ENCODE measurements around the gene PGM1. TPM values are rescaled to one million over a fixed set of nuclear protein-coding genes. Genes with fewer than 3 reads are reported as not detected.
A peak's percentile ranks its signal among the peaks of the same experiment; 100 is the strongest.

PGM1 gene
- polyA plus RNA-seq, 6 donors from 2014 or later, result 11.9 to 50.8 (median 21.0) TPM

GRCh38 chr1:63643517-63643916 lies 50.3 kb downstream of the PGM1 start:
- Mint-ChIP-seq H3K4me1 (no peaks in the 10 kb centered on the region), H3K9me3 (no peaks in the 10 kb centered on the region), H3K27me3 (no peaks in the 10 kb centered on the region), H3K36me3 (peaks cover 15 to 48% of the 10 kb centered on the region in 2 donors), H3K27ac (peak overlapping the region in 3 of 6 donors; percentile 15 to 57 (median 26)), H3K4me3 (no peak overlapping the region)
- ATAC-seq (ENCODE audit: low read depth in 2 of 2) (no peak), DNase-seq (no peak)

GRCh38 chr1:63643926-63644325 lies 50.7 kb downstream of the PGM1 start:
- Mint-ChIP-seq H3K9me3 (no peaks in the 10 kb centered on the region), H3K27me3 (no peaks in the 10 kb centered on the region), H3K36me3 (peaks cover 11 to 45% of the 10 kb centered on the region in 2 donors), H3K27ac (peak overlapping the region in 3 of 6 donors; percentile 15 to 57 (median 26)), H3K4me3 (no peak overlapping the region), H3K4me1 (no peaks in the 10 kb centered on the region)
- ATAC-seq (ENCODE audit: low read depth in 2 of 2) (no peak), DNase-seq (no peak)

- ATAC-seq (ENCODE audit: low read depth in 2 of 2) (no peak), DNase-seq (no peak)
- H3K36me3 Mint-ChIP-seq, result peaks cover 4 to 31% of the 10 kb centered on the region in 2 donors
- H3K9me3 Mint-ChIP-seq, result no peaks in the 10 kb centered on the region
- no peak overlapping the region for H3K27ac Mint-ChIP-seq
- no peaks in the 10 kb centered on the region for H3K4me1 Mint-ChIP-seq
- no peaks in the 10 kb centered on the region for H3K27me3 Mint-ChIP-seq
- H3K4me3 Mint-ChIP-seq, result no peak overlapping the region
Measured at GRCh38 chr1:63645317-63645716, 52.1 kb downstream of the PGM1 start.

GRCh38 chr1:63648689-63649088 lies 55.5 kb downstream of the PGM1 start:
- H3K27me3 Mint-ChIP-seq, result no peaks in the 10 kb centered on the region
- ATAC-seq (ENCODE audit: low read depth in 2 of 2) (no peak), DNase-seq (no peak)
- H3K27ac Mint-ChIP-seq, result no peak overlapping the region
- H3K4me3 Mint-ChIP-seq, result no peak overlapping the region
- H3K9me3 Mint-ChIP-seq, result no peaks in the 10 kb centered on the region
- H3K36me3 Mint-ChIP-seq, result peaks cover 13 to 24% of the 10 kb centered on the region in 2 donors
- H3K4me1 Mint-ChIP-seq, result no peaks in the 10 kb centered on the region

GRCh38 chr1:63651161-63651701 lies 58.0 kb downstream of the PGM1 start:
- Mint-ChIP-seq H3K4me3 (no peak overlapping the region), H3K36me3 (peaks cover 22 to 29% of the 10 kb centered on the region in 2 donors), H3K9me3 (no peaks in the 10 kb centered on the region), H3K27me3 (no peaks in the 10 kb centered on the region), H3K27ac (no peak overlapping the region), H3K4me1 (no peaks in the 10 kb centered on the region)
- ATAC-seq (ENCODE audit: low read depth in 2 of 2), result no peak
- no peak for DNase-seq

- no peaks in the 10 kb centered on the region for H3K27me3 Mint-ChIP-seq
- no peaks in the 10 kb centered on the region for H3K9me3 Mint-ChIP-seq
- H3K27ac Mint-ChIP-seq, result no peak overlapping the region
- ATAC-seq (ENCODE audit: low read depth in 2 of 2) (no peak), DNase-seq (no peak)
- no peak overlapping the region for H3K4me3 Mint-ChIP-seq
- peaks cover 28 to 32% of the 10 kb centered on the region in 2 donors for H3K36me3 Mint-ChIP-seq
- H3K4me1 Mint-ChIP-seq, result no peaks in the 10 kb centered on the region
Measured at GRCh38 chr1:63653976-63654375, 60.8 kb downstream of the PGM1 start.

GRCh38 chr1:63659448-63659847 lies 66.2 kb downstream of the PGM1 start:
- Mint-ChIP-seq H3K27me3 (no peaks in the 10 kb centered on the region), H3K9me3 (peaks cover 0 to 6% (median 0%) of the 10 kb centered on the region in 7 donors), H3K27ac (peak overlapping the region in 1 of 6 donors; percentile 18), H3K36me3 (peaks cover 29 to 43% of the 10 kb centered on the region in 2 donors), H3K4me1 (no peaks in the 10 kb centered on the region), H3K4me3 (peak overlapping the region in 1 of 8 donors; percentile 22)
- ATAC-seq (ENCODE audit: low read depth in 2 of 2) (no peak), DNase-seq (no peak)

- Mint-ChIP-seq H3K4me3 (no peak overlapping the region), H3K4me1 (no peaks in the 10 kb centered on the region), H3K36me3 (peaks cover 22 to 36% of the 10 kb centered on the region in 2 donors), H3K9me3 (peaks cover 0 to 13% (median 0%) of the 10 kb centered on the region in 7 donors), H3K27ac (no peak overlapping the region), H3K27me3 (no peaks in the 10 kb centered on the region)
- no peak for DNase-seq
- ATAC-seq (ENCODE audit: low read depth in 2 of 2), result no peak
Measured at GRCh38 chr1:63662056-63662836, 69.0 kb downstream of the PGM1 start.

- Mint-ChIP-seq H3K4me1 (no peaks in the 10 kb centered on the region), H3K27me3 (no peaks in the 10 kb centered on the region), H3K27ac (no peak overlapping the region), H3K36me3 (peaks cover 22 to 34% of the 10 kb centered on the region in 2 donors), H3K4me3 (peak overlapping the region in 1 of 8 donors; percentile 6), H3K9me3 (peaks cover 0 to 13% (median 0%) of the 10 kb centered on the region in 7 donors)
- DNase-seq (no peak), ATAC-seq (ENCODE audit: low read depth in 2 of 2) (no peak)
Measured at GRCh38 chr1:63662841-63663240, 69.6 kb downstream of the PGM1 start.

- Mint-ChIP-seq H3K9me3 (peaks cover 0 to 13% (median 0%) of the 10 kb centered on the region in 7 donors), H3K27me3 (no peaks in the 10 kb centered on the region), H3K36me3 (peaks cover 22 to 31% of the 10 kb centered on the region in 2 donors), H3K4me1 (no peaks in the 10 kb centered on the region), H3K27ac (peak overlapping the region in 1 of 6 donors; percentile 1), H3K4me3 (no peak overlapping the region)
- DNase-seq (no peak), ATAC-seq (ENCODE audit: low read depth in 2 of 2) (no peak)
Measured at GRCh38 chr1:63663301-63663700, 70.1 kb downstream of the PGM1 start.

- Mint-ChIP-seq H3K36me3 (peaks cover 16 to 27% of the 10 kb centered on the region in 2 donors), H3K9me3 (peaks cover 0 to 13% (median 0%) of the 10 kb centered on the region in 7 donors), H3K4me3 (no peak overlapping the region), H3K4me1 (no peaks in the 10 kb centered on the region), H3K27ac (no peak overlapping the region), H3K27me3 (no peaks in the 10 kb centered on the region)
- no peak for ATAC-seq (ENCODE audit: low read depth in 2 of 2)
- no peak for DNase-seq
Measured at GRCh38 chr1:63663873-63664272, 70.7 kb downstream of the PGM1 start.

GRCh38 chr1:63664742-63665141 lies 71.5 kb downstream of the PGM1 start:
- Mint-ChIP-seq H3K27ac (no peak overlapping the region), H3K36me3 (peaks cover 8 to 18% of the 10 kb centered on the region in 2 donors), H3K4me1 (no peaks in the 10 kb centered on the region), H3K4me3 (no peak overlapping the region), H3K27me3 (no peaks in the 10 kb centered on the region), H3K9me3 (peaks cover 0 to 13% (median 0%) of the 10 kb centered on the region in 7 donors)
- no peak for ATAC-seq (ENCODE audit: low read depth in 2 of 2)
- DNase-seq, result no peak

GRCh38 chr1:63665410-63665809 lies 72.2 kb downstream of the PGM1 start:
- H3K27me3 Mint-ChIP-seq, result no peaks in the 10 kb centered on the region
- no peak for DNase-seq
- H3K4me1 Mint-ChIP-seq, result no peaks in the 10 kb centered on the region

GRCh38 chr1:63665824-63666223 lies 72.6 kb downstream of the PGM1 start:
- Mint-ChIP-seq H3K27ac (no peak overlapping the region), H3K4me1 (no peaks in the 10 kb centered on the region), H3K36me3 (peaks cover 8 to 14% of the 10 kb centered on the region in 2 donors), H3K9me3 (peaks cover 0 to 13% (median 0%) of the 10 kb centered on the region in 7 donors), H3K4me3 (no peak overlapping the region), H3K27me3 (no peaks in the 10 kb centered on the region)
- DNase-seq (no peak), ATAC-seq (ENCODE audit: low read depth in 2 of 2) (no peak)

More at GRCh38 chr1:63665410-63665809, 72.2 kb downstream of the PGM1 start:
- H3K9me3 Mint-ChIP-seq, result peaks cover 0 to 13% (median 0%) of the 10 kb centered on the region in 7 donors
- H3K27ac Mint-ChIP-seq, result no peak overlapping the region
- ATAC-seq (ENCODE audit: low read depth in 2 of 2), result no peak
- H3K36me3 Mint-ChIP-seq, result peaks cover 8 to 14% of the 10 kb centered on the region in 2 donors
- H3K4me3 Mint-ChIP-seq, result no peak overlapping the region

All from naive B cell (primary cell).